AG09309 (cell line): ENCODE measurements around the gene LDLRAD4.

Experiments
- DNase-seq: peaks from one replicate; pipeline ENCODE4 v3.0.0-alpha.2; 2010; ENCODE audit warnings: low read depth
- H3K4me3 ChIP-seq: 2 replicates; pipeline ENCODE4 v1.5.1; 2011; ENCODE audit warnings: mild to moderate bottlenecking, low read depth, low read length, moderate library complexity; ENCODE audit not compliant: control insufficient read depth
- TF ChIP-seq, protein P1 (sequence below): IDR thresholded peaks from 2 replicates; pipeline ENCODE4 v1.5.1; 2011; ENCODE audit warnings: mild to moderate bottlenecking, low read depth, low read length, inconsistent platforms; ENCODE audit not compliant: insufficient read depth, control insufficient read depth; ENCODE audit errors: missing control alignments

LDLRAD4 gene

DNA sequence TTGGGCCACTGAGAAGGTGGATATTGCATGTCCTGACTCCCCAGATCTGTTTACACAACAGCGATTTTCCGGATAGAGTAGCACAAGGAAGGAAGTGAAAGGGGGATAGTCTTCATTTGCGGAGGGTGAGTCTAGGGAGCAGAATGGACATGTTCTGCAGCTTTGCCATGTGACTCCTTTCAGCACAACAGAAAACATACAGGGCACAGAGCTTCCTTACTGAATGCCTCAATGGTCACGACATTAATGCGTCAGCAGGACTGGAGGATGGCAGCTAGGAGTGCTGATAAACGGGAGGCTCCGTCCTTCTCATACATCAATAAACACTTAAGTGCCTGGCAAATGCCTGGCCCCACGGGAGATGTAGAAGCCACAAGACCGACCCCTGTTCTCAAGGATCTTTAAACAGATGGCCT lies 344.8 kb downstream of the LDLRAD4 start:
- TF ChIP-seq, protein P1, sequence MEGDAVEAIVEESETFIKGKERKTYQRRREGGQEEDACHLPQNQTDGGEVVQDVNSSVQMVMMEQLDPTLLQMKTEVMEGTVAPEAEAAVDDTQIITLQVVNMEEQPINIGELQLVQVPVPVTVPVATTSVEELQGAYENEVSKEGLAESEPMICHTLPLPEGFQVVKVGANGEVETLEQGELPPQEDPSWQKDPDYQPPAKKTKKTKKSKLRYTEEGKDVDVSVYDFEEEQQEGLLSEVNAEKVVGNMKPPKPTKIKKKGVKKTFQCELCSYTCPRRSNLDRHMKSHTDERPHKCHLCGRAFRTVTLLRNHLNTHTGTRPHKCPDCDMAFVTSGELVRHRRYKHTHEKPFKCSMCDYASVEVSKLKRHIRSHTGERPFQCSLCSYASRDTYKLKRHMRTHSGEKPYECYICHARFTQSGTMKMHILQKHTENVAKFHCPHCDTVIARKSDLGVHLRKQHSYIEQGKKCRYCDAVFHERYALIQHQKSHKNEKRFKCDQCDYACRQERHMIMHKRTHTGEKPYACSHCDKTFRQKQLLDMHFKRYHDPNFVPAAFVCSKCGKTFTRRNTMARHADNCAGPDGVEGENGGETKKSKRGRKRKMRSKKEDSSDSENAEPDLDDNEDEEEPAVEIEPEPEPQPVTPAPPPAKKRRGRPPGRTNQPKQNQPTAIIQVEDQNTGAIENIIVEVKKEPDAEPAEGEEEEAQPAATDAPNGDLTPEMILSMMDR: no peak
- no peak for DNase-seq
- no peak overlapping the region for H3K4me3 ChIP-seq

DNA sequence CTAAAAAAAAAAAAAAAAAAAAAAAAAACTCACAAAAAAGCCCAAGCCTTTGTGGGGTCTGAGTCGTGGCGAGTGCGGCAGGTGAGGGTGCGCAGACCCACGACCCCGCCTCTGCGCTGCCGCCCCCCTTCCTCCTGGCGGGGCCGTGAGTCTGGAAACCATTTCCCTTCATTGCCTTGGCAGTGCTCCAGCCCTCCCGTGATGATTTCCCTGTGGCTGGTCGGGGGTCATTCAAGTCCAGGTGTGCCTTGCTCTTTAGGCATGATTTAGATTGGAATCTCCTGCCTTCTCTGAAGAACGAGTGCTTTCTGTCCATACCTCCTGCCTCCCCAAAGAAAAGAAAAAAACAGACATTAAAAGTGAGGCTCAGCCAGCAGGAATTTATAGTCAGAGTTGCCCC lies 346.0 kb downstream of the LDLRAD4 start:
- TF ChIP-seq, protein P1: no peak
- no peak overlapping the region for H3K4me3 ChIP-seq

DNA sequence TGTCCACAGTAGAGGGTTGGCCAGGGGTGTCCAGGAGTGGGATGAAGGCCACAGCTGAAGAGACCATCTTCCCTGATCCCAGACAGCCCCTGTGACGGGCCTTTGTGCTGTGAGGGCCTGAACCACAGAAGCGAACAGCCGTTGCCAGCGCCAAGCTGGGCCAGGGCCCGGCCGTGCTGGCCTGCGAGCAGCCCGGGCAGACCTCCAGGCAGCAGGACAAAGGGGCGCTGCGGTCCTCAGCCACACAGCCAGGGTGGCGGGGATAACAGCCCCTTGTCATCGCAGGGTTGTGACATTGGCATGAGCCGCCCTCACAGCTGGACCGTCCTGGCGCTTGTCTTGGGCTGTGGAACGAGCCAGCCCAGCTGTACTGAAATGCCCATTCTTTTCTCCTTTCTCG lies 346.7 kb downstream of the LDLRAD4 start:
- no peak for DNase-seq
- TF ChIP-seq, protein P1: no peak
- H3K4me3 ChIP-seq: no peak overlapping the region

More for the DNA sequence above, 346.0 kb downstream of the LDLRAD4 start:
- DNase-seq: no peak

DNA sequence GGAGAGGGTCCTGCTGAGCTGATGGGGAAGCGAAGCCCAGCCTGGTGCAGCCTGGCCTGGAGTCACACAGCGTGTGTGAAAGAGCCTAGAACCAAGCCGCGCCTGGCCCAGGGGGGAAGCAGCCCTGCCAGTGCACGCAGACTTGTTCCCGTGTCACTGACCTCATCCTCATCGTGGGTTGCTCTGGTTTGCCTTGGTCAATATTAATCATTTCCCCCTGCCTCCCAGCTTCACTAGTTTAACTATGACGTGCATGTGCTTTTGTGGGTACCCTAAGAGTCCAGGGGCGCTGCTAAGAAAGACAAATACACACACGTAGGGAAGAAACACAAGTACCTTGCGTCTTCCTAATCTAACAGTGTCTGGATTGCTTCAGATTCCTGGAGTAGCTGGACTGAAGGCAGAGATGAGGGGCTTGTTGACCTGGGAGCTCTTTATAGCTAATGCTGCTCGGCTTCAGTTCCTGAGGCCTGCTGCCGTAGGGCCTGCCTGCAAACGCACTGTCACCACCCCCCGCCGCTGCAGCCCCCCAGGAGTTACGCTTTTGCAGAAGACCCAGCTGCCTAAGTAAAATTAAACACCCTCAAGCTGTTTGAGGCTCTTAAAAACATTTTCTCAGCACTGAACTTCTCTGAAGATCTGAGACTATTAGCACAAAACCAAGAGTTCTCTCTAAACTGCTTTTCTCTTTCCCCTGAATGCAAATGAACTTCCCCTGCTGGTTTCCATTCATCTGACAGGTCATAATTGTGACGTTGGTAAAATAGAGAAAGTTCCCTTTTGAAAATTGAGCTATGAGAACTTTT lies 348.6 kb downstream of the LDLRAD4 start:
- no peak overlapping the region for H3K4me3 ChIP-seq
- DNase-seq: no peak
- TF ChIP-seq, protein P1: no peak

DNA sequence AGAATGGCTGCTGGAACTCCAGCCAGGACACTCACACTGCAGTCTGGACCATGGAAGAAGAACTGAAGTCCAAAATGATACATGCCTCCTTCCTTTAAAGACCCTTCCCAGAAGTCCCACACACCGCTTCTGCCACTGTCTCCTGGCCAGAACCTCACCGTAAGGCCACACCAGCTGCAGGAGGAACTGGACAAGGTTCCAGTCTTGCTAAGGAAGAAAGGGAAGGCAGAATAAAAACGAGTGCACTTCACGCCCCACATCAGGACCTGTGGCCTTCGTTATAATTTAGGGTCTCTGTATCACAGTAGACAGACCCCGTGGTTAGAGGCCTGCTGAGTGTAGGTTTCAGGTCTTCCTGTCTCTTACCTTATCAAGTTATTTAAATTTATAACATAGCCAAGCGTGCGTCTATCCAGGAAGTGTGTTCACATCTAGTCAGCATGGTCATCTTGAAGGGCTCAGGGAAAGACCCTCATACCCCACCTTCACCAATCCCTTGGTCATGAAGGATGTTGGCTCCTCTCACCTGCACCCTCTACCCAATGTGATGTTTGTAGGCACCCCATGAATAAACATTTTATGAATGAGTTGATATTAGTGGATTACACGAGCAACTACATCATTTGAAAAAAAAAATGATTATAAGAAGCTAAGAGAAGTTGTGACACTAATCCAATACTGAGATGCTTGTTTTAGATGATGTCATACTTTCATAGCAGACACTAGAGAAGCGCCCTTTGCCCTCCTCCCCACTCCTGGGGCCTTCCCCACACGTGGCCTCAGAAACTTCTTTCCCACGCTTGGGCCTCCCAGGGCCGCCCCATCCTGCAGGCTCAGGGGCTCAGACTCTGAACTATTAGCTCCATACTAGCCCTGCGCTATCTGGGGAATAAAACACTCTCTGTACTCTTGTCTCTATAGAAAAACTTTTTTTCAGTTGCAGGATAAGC lies 350.2 kb downstream of the LDLRAD4 start:
- no peak for DNase-seq
- TF ChIP-seq, protein P1: no peak
- no peak overlapping the region for H3K4me3 ChIP-seq

DNA sequence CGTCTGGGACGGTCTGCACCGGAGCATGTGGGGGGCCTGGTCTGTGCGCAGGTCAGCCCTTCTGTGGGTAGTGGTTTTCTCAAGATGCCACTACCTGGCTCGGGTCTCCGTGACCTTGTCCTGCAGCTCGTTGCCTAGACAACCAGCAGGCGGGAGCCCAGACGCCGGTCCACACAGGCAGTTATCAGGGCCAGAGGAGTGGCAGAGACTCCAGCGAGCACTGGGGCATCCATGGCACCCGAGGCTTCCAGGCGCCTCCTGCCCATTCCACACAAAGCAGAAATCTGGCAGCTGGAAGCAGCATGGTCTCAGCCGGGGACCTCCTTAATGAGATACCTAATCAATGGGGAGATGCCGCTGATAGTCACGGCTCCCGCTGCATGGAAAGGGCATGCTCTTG lies 351.7 kb downstream of the LDLRAD4 start:
- TF ChIP-seq, protein P1: no peak
- DNase-seq: no peak
- H3K4me3 ChIP-seq: no peak overlapping the region
